PFSK-1 (cell line): Measurements from ENCODE around the gene NFIA.

ENCODE experiments used
- FOXP2 ChIP-seq: optimal IDR thresholded peaks from 2 replicates; pipeline ENCODE3; 2011; ENCODE audit warnings: borderline replicate concordance, control low read depth, inconsistent platforms; ENCODE audit not compliant: insufficient read depth; ENCODE audit errors: extremely low read length, extremely low read depth
- POLR2AphosphoS5 ChIP-seq: IDR thresholded peaks from 2 replicates; pipeline ENCODE4 v1.6.1; 2012; ENCODE audit warnings: low read depth, mild to moderate bottlenecking, control low read depth, low read length, moderate library complexity
- SIN3A ChIP-seq: IDR thresholded peaks from 2 replicates; pipeline ENCODE4 v1.6.1; 2012; ENCODE audit warnings: mild to moderate bottlenecking, low read length, moderate library complexity, borderline replicate concordance; ENCODE audit not compliant: insufficient read depth
- TAF1 ChIP-seq: IDR thresholded peaks from 2 replicates; pipeline ENCODE4 v1.6.1; 2012; ENCODE audit warnings: low read length, control low read depth, borderline replicate concordance; ENCODE audit not compliant: insufficient read depth
- TF ChIP-seq, protein P1 (sequence below), 2 experiments: IDR thresholded peaks; 2 replicates each; pipeline versions ENCODE4 v1.6.1 to v1.8.0; 2011 to 2012; ENCODE audit warnings: low read depth in 2 of 2, low read length in 2 of 2, control low read depth in 1 of 2, inconsistent platforms in 1 of 2, mild to moderate bottlenecking in 1 of 2, moderate library complexity in 1 of 2; ENCODE audit not compliant: insufficient read depth in 1 of 2

DNA sequence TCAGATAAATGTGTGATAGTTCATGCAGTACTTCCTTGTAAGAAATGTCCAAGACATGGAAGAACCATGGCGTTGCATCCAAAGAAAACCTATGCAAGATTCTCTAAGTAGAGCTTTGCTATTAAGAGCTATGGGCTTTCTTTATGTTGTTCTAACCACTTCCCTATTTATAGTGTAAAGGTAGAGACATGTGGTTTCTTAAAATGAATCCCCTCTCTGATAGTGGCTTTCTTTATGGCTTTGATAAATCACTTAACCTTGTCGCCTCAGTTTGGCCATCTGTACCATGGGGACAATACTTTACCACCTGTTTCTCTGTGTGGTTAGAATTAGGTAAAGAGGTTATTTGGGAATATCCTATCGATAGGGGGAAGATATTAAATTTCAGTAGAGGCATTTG, 305.5 kb downstream of the NFIA start:
- no peak for TF ChIP-seq TAF1
- no peak for TF ChIP-seq POLR2AphosphoS5
- TF ChIP-seq SIN3A: no peak
- TF ChIP-seq, protein P1, sequence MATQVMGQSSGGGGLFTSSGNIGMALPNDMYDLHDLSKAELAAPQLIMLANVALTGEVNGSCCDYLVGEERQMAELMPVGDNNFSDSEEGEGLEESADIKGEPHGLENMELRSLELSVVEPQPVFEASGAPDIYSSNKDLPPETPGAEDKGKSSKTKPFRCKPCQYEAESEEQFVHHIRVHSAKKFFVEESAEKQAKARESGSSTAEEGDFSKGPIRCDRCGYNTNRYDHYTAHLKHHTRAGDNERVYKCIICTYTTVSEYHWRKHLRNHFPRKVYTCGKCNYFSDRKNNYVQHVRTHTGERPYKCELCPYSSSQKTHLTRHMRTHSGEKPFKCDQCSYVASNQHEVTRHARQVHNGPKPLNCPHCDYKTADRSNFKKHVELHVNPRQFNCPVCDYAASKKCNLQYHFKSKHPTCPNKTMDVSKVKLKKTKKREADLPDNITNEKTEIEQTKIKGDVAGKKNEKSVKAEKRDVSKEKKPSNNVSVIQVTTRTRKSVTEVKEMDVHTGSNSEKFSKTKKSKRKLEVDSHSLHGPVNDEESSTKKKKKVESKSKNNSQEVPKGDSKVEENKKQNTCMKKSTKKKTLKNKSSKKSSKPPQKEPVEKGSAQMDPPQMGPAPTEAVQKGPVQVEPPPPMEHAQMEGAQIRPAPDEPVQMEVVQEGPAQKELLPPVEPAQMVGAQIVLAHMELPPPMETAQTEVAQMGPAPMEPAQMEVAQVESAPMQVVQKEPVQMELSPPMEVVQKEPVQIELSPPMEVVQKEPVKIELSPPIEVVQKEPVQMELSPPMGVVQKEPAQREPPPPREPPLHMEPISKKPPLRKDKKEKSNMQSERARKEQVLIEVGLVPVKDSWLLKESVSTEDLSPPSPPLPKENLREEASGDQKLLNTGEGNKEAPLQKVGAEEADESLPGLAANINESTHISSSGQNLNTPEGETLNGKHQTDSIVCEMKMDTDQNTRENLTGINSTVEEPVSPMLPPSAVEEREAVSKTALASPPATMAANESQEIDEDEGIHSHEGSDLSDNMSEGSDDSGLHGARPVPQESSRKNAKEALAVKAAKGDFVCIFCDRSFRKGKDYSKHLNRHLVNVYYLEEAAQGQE (IDR thresholded peaks at IDR 0.05; ENCODE audit: insufficient read depth in 1 of 2, low read depth in 2 of 2, low read length in 2 of 2): no peak
- TF ChIP-seq FOXP2: no peak
